H1 (cell line): Measurements from ENCODE around the gene OR2D3.

Experiments used
- BACH1 ChIP-seq: IDR thresholded peaks from 2 replicates; pipeline ENCODE4 v1.6.1; 2012; ENCODE audit warnings: low read length, improper control_type of control experiment
- CTCF ChIP-seq, 3 experiments: IDR thresholded peaks; 1 replicate in 2 of 3; 2 replicates in 1 of 3; pipeline versions ENCODE4 v1.5.1 to v1.6.1; 2011; ENCODE audit warnings: low read length in 3 of 3, mild to moderate bottlenecking in 3 of 3, inconsistent platforms in 2 of 3, low read depth in 1 of 3, moderate library complexity in 1 of 3; ENCODE audit not compliant: insufficient read depth in 1 of 3; ENCODE audit errors: control extremely low read depth in 1 of 3
- NANOG ChIP-seq: IDR thresholded peaks from 2 replicates; pipeline ENCODE4 v1.6.1; 2011; ENCODE audit warnings: low read length, low read depth, mild to moderate bottlenecking, inconsistent platforms; ENCODE audit not compliant: insufficient read depth, poor library complexity, severe bottlenecking
- NRF1 ChIP-seq: IDR thresholded peaks from 2 replicates; pipeline ENCODE4 v1.6.1; 2011; ENCODE audit warnings: mild to moderate bottlenecking, low read depth, low read length, improper control_type of control experiment
- POLR2A ChIP-seq, 2 experiments: IDR thresholded peaks; 1 replicate in 1 of 2; 2 replicates in 1 of 2; pipeline ENCODE4 v1.6.1; 2011; ENCODE audit warnings: low read depth in 2 of 2, low read length in 2 of 2, mild to moderate bottlenecking in 2 of 2; ENCODE audit errors: control extremely low read depth in 1 of 2
- RNF2 ChIP-seq: fragments of 200-900, 300-1000 bp; sonication (generic); IDR thresholded peaks from 2 replicates; pipeline ENCODE4 v1.7.1; 2016; ENCODE audit warnings: borderline replicate concordance, low read depth, mild to moderate bottlenecking, antibody characterized with exemption, low read length; ENCODE audit not compliant: poor library complexity, severe bottlenecking; ENCODE audit errors: missing control alignments

GRCh38 chr11:6943131-6943530 lies 22.3 kb downstream of the OR2D3 start:
- TF ChIP-seq BACH1, result no peak
- TF ChIP-seq POLR2A (IDR thresholded peaks at IDR 0.05; ENCODE audit: control extremely low read depth in 1 of 2, low read depth in 2 of 2, low read length in 2 of 2), result no peak
- no peak for TF ChIP-seq RNF2
- TF ChIP-seq CTCF (IDR thresholded peaks at IDR 0.05; ENCODE audit: control extremely low read depth in 1 of 3, insufficient read depth in 1 of 3, low read depth in 1 of 3, low read length in 3 of 3), result no peak
- TF ChIP-seq NANOG, result no peak
- no peak for TF ChIP-seq NRF1
